GM12872 (cell line): ENCODE measurements around the gene DOCK9.

ENCODE experiments used
- CTCF ChIP-seq: IDR thresholded peaks from 3 replicates; pipeline ENCODE4 v1.5.1; 2011; ENCODE audit warnings: low read depth, mild to moderate bottlenecking, low read length, moderate library complexity; ENCODE audit not compliant: insufficient read depth

DOCK9 gene

GRCh38 chr13:98792785-98793495, 184.9 kb downstream of the DOCK9 start:
- no peak for TF ChIP-seq CTCF

GRCh38 chr13:98792321-98792720, 185.5 kb downstream of the DOCK9 start:
- no peak for TF ChIP-seq CTCF

- TF ChIP-seq CTCF: no peak
These were observed 186.3 kb downstream of the DOCK9 start for GRCh38 chr13:98791611-98792010.

GRCh38 chr13:98787996-98788395, 189.9 kb downstream of the DOCK9 start:
- TF ChIP-seq CTCF: no peak

GRCh38 chr13:98787173-98787572, 190.7 kb downstream of the DOCK9 start:
- TF ChIP-seq CTCF: no peak

GRCh38 chr13:98786023-98786422, 191.8 kb downstream of the DOCK9 start:
- no peak for TF ChIP-seq CTCF

GRCh38 chr13:98785405-98785804, 192.5 kb downstream of the DOCK9 start:
- no peak for TF ChIP-seq CTCF

- no peak for TF ChIP-seq CTCF
These were observed 193.2 kb downstream of the DOCK9 start for GRCh38 chr13:98784666-98785065.
